ENCODE measurements around the gene MYO15B.

- TF ChIP-seq CTCF (IDR thresholded peaks at IDR 0.05) (no peak), POLR2A (IDR thresholded peaks at IDR 0.05) (no peak)
These were observed 23.4 kb upstream of the MYO15B start for GRCh38 chr17:75564195-75564594.
